GM12864 (cell line): ENCODE measurements around the gene DCDC2C.
A peak's percentile ranks its signal among the peaks of the same experiment; 100 is the strongest.

Source experiments
- DNase-seq: peaks from one replicate; pipeline ENCODE4 v3.0.0-alpha.2; 2011; ENCODE audit warnings: low read depth
- H3K4me3 ChIP-seq: 2 replicates; pipeline ENCODE4 v1.5.1; 2011; ENCODE audit warnings: mild to moderate bottlenecking, low read depth, low read length, control low read depth
- TF ChIP-seq, protein P1 (sequence below): IDR thresholded peaks from 2 replicates; pipeline ENCODE4 v1.5.1; 2011; ENCODE audit warnings: low read depth, mild to moderate bottlenecking, moderate library complexity, low read length, control low read depth, inconsistent platforms; ENCODE audit errors: missing control alignments

The DCDC2C gene

GRCh38 chr2:3785890-3786273, 82.5 kb downstream of the DCDC2C start:
- TF ChIP-seq, protein P1, sequence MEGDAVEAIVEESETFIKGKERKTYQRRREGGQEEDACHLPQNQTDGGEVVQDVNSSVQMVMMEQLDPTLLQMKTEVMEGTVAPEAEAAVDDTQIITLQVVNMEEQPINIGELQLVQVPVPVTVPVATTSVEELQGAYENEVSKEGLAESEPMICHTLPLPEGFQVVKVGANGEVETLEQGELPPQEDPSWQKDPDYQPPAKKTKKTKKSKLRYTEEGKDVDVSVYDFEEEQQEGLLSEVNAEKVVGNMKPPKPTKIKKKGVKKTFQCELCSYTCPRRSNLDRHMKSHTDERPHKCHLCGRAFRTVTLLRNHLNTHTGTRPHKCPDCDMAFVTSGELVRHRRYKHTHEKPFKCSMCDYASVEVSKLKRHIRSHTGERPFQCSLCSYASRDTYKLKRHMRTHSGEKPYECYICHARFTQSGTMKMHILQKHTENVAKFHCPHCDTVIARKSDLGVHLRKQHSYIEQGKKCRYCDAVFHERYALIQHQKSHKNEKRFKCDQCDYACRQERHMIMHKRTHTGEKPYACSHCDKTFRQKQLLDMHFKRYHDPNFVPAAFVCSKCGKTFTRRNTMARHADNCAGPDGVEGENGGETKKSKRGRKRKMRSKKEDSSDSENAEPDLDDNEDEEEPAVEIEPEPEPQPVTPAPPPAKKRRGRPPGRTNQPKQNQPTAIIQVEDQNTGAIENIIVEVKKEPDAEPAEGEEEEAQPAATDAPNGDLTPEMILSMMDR, result no peak
- no peak for DNase-seq
- no peak overlapping the region for H3K4me3 ChIP-seq

- no peak for DNase-seq
- TF ChIP-seq, protein P1, result no peak
- H3K4me3 ChIP-seq, result no peak overlapping the region
These were observed 84.4 kb downstream of the DCDC2C start for GRCh38 chr2:3787768-3788167.

DNA sequence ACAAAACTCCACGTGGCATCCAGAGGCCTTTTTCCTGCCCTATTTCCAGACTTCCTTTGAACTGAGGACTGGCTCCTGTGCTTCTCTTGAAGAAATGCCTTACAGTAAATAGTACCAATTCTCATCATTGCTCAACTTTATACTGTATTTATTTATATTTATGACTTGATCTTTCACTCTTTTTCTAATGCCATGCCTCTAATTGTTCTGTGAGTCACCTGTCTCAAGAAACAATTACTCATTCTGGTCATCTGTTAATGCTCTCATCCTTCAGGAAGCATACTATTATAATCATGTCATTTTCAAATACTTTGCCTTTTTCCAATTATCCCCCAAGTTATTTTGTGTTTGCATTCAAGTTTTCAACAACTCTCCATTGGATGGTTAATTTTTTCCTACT, 85.9 kb downstream of the DCDC2C start:
- no peak for DNase-seq
- H3K4me3 ChIP-seq, result no peak overlapping the region
- TF ChIP-seq, protein P1, result no peak

DNA sequence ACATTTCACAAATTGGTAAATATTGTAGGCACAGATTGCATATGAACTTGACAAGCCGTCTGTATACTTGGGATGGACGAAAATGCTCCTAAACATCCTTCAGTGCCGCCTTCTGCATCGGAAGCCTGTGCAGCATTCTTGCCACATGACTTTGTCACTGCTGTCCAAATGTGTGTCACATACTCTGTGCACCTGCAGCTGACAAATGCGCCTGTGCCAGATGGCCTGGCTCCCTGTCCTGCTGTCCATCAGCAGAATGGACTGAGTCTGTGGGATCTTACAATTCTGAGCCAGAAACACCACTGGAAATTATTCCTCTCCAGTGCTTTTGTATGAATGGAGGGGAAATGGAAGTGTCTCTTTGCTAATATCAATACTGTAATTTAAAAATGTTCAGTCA, 89.9 kb downstream of the DCDC2C start:
- TF ChIP-seq, protein P1, result no peak
- DNase-seq, result no peak
- H3K4me3 ChIP-seq, result no peak overlapping the region

DNA sequence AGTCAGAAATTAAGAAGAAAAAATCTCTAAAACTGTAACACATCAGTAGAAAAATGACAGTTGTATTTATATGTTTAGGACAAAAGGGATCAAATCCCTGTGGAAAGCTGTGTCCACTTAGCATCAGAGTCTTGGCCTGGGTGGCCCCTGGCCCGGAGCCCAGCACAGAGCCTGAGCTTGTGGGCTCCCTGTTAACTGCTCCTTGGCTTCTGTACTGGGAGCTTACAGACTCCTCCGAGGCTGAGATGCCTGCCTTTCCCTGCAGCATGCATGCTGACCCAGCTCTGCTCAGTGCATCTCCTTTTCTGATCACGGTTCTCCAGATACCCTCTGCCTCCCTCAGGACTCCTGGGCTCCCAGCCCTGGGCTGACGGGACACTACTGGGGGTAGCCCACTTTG, 98.1 kb downstream of the DCDC2C start:
- no peak overlapping the region for H3K4me3 ChIP-seq
- TF ChIP-seq, protein P1, result no peak
- no peak for DNase-seq

DNA sequence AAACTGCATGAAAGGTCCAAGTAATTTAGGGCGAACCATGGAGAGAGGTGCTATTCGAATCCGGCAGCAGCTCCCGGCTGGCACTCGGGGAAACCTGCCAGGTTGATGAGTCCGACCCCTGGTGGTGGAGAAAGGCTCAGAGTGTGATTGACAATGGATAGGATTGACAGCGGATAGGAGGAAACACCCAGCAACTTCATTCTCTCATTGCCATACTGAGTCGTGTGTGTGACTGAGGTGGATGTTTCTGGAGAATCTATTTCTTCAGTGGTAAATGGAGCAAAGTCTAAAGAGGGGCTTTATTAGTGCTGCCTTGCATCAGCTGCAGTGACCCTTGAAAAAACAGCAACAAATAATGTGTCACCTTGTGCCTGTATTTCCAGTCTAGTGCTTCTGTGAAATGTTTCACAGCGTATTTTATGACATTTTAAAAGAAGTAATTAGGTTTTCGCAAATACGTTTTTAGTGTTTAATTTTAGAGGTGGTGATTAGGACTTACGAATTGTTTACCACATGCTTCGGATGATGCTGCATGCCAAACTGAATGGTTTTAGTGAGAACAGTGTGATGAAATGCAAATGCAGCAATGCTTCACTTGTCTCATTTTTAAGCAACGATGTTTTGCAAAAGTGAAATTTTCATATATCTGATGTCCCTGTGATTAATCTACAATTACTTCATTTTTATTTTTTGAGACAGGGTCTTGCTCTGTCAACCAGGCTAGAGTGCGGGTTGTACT, 102.0 kb downstream of the DCDC2C start:
- TF ChIP-seq, protein P1, result peak; percentile 58
- H3K4me3 ChIP-seq, result no peak overlapping the region
- DNase-seq, result no peak

DNA sequence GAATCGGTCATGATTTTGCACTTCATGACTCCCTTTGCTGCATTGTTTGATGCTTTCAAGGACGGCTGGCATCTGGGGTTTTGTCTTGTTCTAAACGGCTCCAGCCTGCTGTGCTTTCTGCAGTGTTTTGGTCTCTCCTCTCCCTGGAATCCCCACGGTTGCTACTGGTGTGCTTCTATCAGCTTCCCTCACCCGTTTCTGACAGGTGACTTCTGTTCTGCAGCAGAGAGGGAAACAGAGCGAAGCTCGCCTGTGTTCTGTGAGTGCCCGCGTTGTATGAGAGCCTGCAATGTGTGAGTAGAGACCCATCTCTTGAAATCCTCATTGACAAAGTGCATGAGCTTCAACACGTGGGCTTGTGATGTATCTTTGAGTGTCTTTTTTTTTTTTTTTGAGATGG, 102.8 kb downstream of the DCDC2C start:
- H3K4me3 ChIP-seq, result no peak overlapping the region
- DNase-seq, result no peak
- TF ChIP-seq, protein P1, result no peak
